Psoas muscle (tissue), 8 donors: Measurements from ENCODE around the gene PPP1R13L. TPM values are rescaled to one million over a fixed set of nuclear protein-coding genes. Genes with fewer than 3 reads are reported as not detected.

Experiments used
- ATAC-seq, 4 donors: fragments of 200-7000 bp; cut with Tn5 transposase; one replicate each; pipeline ENCODE4 v1.9.1; 2020; ENCODE audit warnings: moderate library complexity in 3 of 4, mild to moderate bottlenecking in 2 of 4
- DNase-seq, 2 donors: peaks; one replicate each; pipeline ENCODE4 v3.0.0-alpha.2; 2020
- H3K27ac ChIP-seq: fragments of 200-600 bp; one replicate; pipeline ENCODE4 v1.8.0; 2022
- H3K27me3 ChIP-seq, 3 donors: fragments of 200-600 bp in 1 of 3; one replicate each; pipeline versions ENCODE4 v1.6.1 to v1.8.0; 2013 to 2022; ENCODE audit warnings: low read length in 2 of 3, mild to moderate bottlenecking in 2 of 3, moderate library complexity in 1 of 3; ENCODE audit not compliant: insufficient read depth in 3 of 3
- H3K36me3 ChIP-seq, 2 donors: fragments of 200-600 bp in 1 of 2; one replicate each; pipeline versions ENCODE4 v1.6.1 to v1.8.0; 2013 to 2022; ENCODE audit warnings: low read depth in 1 of 2, mild to moderate bottlenecking in 1 of 2, moderate library complexity in 1 of 2; ENCODE audit not compliant: insufficient read depth in 1 of 2
- H3K4me1 ChIP-seq: fragments of 200-600 bp; one replicate; pipeline ENCODE4 v1.8.0; 2022
- H3K4me3 ChIP-seq: fragments of 200-600 bp; one replicate; pipeline ENCODE4 v1.8.0; 2022; ENCODE audit warnings: mild to moderate bottlenecking
- H3K9me3 ChIP-seq: fragments of 200-600 bp; one replicate; pipeline ENCODE4 v1.8.0; 2022
- CTCF ChIP-seq: fragments of 200-600 bp; IDR thresholded peaks from one replicate; pipeline ENCODE4 v1.8.0; 2022; ENCODE audit warnings: antibody characterized with exemption
- WGBS, 3 donors: extraction: QIAGEN DNeasy Blood & Tissue Kit; methylation state at CpG; one replicate each; pipeline versions ENCODE4 v1.1.6 to v1.1.7; 2013; 5-methylcytosine and 5-hydroxymethylcytosine counted together
- intact Hi-C, 2 donors: fragments of 100-400 bp; cut with DNase I; formaldehyde crosslinking; loops; one replicate each; pipeline versions ENCODE4 v1.11.0 to v1.14.2; 2022
- polyA plus RNA-seq, 3 donors: library from polyadenylated mRNA; stranded (reverse); fragments of 200-250 nt; gene quantifications; one replicate each; pipeline ENCODE4 v1.2.3, GENCODE V29; 2013
- total RNA-seq, 4 donors: library from RNA; stranded (reverse); fragmentation: NEBNext Ultra II Directional in 2 of 4; extraction: Animal tissue kit (Norgen Biotek cat#: 25700) in 2 of 4; gene quantifications; one replicate each; pipeline versions ENCODE4 v1.2.1 to v1.2.4, GENCODE V29; 2021 to 2023
- donor health status: healthy with polysubstance abuse.
- donor health status: DM: no; HTN: no; CAD: no; lungs with moderate emphysema.
- donor health status: Bipolar disorder and iron deficiency.
- donor health status: healthy.
- donor health status: DM: yes; HTN: yes; CAD: no.
- donor health status: DM: no; HTN: no; CAD: no.
- donor health status: DM: no; HTN: no; CAD: no.
- donor health status: DM: yes; HTN: yes; CAD: no.

The PPP1R13L gene
- total and polyA plus RNA-seq, 7 donors: 1.8 to 21.4 (median 4.8) TPM

GRCh38 chr19:45440873-45441654 is 36.2 kb upstream of the PPP1R13L start:
- intact Hi-C loops: no loop called here
- 83 to 90% (median 90%) methylated on average over 9 of the region's 9 CpGs for WGBS, 3 donors
- H3K4me1 ChIP-seq: peaks cover 17% of the 10 kb centered on the region

GRCh38 chr19:45440259-45440638 is 35.4 kb upstream of the PPP1R13L start:
- Histone ChIP-seq H3K27me3 (no peaks in the 10 kb centered on the region), H3K9me3 (no peaks in the 10 kb centered on the region), H3K36me3 (no peaks in the 10 kb centered on the region), H3K4me3 (peak overlapping the region; percentile 83), H3K27ac (peak overlapping the region; percentile 95), H3K4me1 (peaks cover 17% of the 10 kb centered on the region)
- WGBS, 3 donors: 49 to 55% (median 51%) methylated on average over 9 of the region's 9 CpGs
- intact Hi-C loops: no loop called here
- ATAC-seq (no peak), DNase-seq (no peak)
- TF ChIP-seq CTCF: no peak

More at GRCh38 chr19:45440873-45441654, 36.2 kb upstream of the PPP1R13L start:
- TF ChIP-seq CTCF: no peak
- no peaks in the 10 kb centered on the region for H3K27me3 ChIP-seq
- peak overlapping the region; percentile 95 for H3K27ac ChIP-seq
- H3K4me3 ChIP-seq: no peak overlapping the region
- no peak for ATAC-seq
- no peak for DNase-seq
- no peaks in the 10 kb centered on the region for H3K36me3 ChIP-seq
- H3K9me3 ChIP-seq: no peaks in the 10 kb centered on the region

GRCh38 chr19:45439569-45440258 is 34.8 kb upstream of the PPP1R13L start:
- peak overlapping the region; percentile 95 for H3K27ac ChIP-seq
- no peaks in the 10 kb centered on the region for H3K9me3 ChIP-seq
- ATAC-seq (peak; percentile 82 to 87 (median 84)), DNase-seq (peak; percentile 91 to 96)
- 0% methylated on average over 26 to 78 of the region's 78 CpGs for WGBS, 3 donors
- peaks cover 14% of the 10 kb centered on the region for H3K4me1 ChIP-seq
- intact Hi-C loops: loop anchor here (1.0 to 5.0 kb wide), 3 partner anchors 39 to 203 kb away; no protein-coding TSS in a partner anchor
- no peaks in the 10 kb centered on the region for H3K27me3 ChIP-seq
- no peaks in the 10 kb centered on the region for H3K36me3 ChIP-seq
- TF ChIP-seq CTCF: peak; percentile 100
- peak overlapping the region; percentile 83 for H3K4me3 ChIP-seq

- Histone ChIP-seq H3K4me1 (peaks cover 12% of the 10 kb centered on the region), H3K27me3 (no peaks in the 10 kb centered on the region), H3K27ac (peak overlapping the region; percentile 95), H3K4me3 (peak overlapping the region; percentile 83), H3K36me3 (no peaks in the 10 kb centered on the region), H3K9me3 (no peaks in the 10 kb centered on the region)
- 34 to 38% (median 36%) methylated on average over 10 of the region's 10 CpGs for WGBS, 3 donors
- DNase-seq (no peak), ATAC-seq (no peak)
- intact Hi-C loops: loop anchor here (1.0 to 5.0 kb wide), 3 partner anchors 39 to 203 kb away; no protein-coding TSS in a partner anchor
- TF ChIP-seq CTCF: no peak
Measured at GRCh38 chr19:45439190-45439568, 34.3 kb upstream of the PPP1R13L start.
